Hepatocyte (in vitro differentiated cells): ENCODE results near the gene ABHD16B. TPM values are rescaled to one million over a fixed set of nuclear protein-coding genes. Genes with fewer than 3 reads are reported as not detected.

Experiments
- DNase-seq: peaks from one replicate; pipeline ENCODE4 v3.0.0-alpha.2; 2016; ENCODE audit warnings: low spot score
- H2AFZ ChIP-seq: fragments of 200-600 bp; sonication (generic); 2 replicates; pipeline ENCODE4 v1.6.0; 2016; ENCODE audit warnings: antibody characterized with exemption, mild to moderate bottlenecking
- H3K27ac ChIP-seq: fragments of 200-600 bp; sonication (generic); 2 replicates; pipeline ENCODE4 v1.5.1; 2016; ENCODE audit warnings: mild to moderate bottlenecking
- H3K27me3 ChIP-seq: fragments of 200-600 bp; sonication (generic); 2 replicates; pipeline ENCODE4 v1.6.1; 2016
- H3K36me3 ChIP-seq: fragments of 200-600 bp; sonication (generic); replicated peaks from 2 replicates; pipeline ENCODE4 v1.5.1; 2016; ENCODE audit warnings: low read depth; ENCODE audit not compliant: insufficient read depth
- H3K4me1 ChIP-seq: fragments of 200-600 bp; sonication (generic); 2 replicates; pipeline ENCODE4 v1.5.1; 2016; ENCODE audit warnings: mild to moderate bottlenecking, moderate library complexity; ENCODE audit not compliant: insufficient read depth
- H3K4me2 ChIP-seq: fragments of 200-600 bp; sonication (generic); 2 replicates; pipeline ENCODE4 v1.6.0; 2016
- H3K4me3 ChIP-seq: fragments of 200-600 bp; sonication (generic); 2 replicates; pipeline ENCODE4 v1.5.1; 2016; ENCODE audit warnings: mild to moderate bottlenecking
- H3K79me2 ChIP-seq: fragments of 200-600 bp; sonication (generic); 2 replicates; pipeline ENCODE4 v1.6.0; 2017; ENCODE audit warnings: mild to moderate bottlenecking
- H3K9me2 ChIP-seq: fragments of 200-600 bp; sonication (generic); replicated peaks from 2 replicates; pipeline ENCODE4 v1.6.0; 2017; ENCODE audit warnings: mild to moderate bottlenecking; ENCODE audit not compliant: insufficient read depth
- H3K9me3 ChIP-seq: fragments of 200-600 bp; sonication (generic); 2 replicates; pipeline ENCODE4 v1.5.1; 2016; ENCODE audit warnings: low read depth, mild to moderate bottlenecking
- H4K20me1 ChIP-seq: fragments of 200-600 bp; sonication (generic); 2 replicates; pipeline ENCODE4 v1.6.0; 2016; ENCODE audit warnings: mild to moderate bottlenecking; ENCODE audit not compliant: insufficient read depth, poor library complexity, severe bottlenecking
- EZH2 ChIP-seq: fragments of 200-600 bp; sonication (generic); IDR thresholded peaks from 2 replicates; pipeline ENCODE4 v1.6.1; 2016; ENCODE audit warnings: antibody characterized with exemption, mild to moderate bottlenecking, borderline replicate concordance
- EZH2phosphoT487 ChIP-seq: fragments of 200-600 bp; sonication (generic); IDR thresholded peaks from one replicate; pipeline ENCODE4 v1.6.1; 2018; ENCODE audit warnings: antibody characterized with exemption, mild to moderate bottlenecking, low read depth, moderate library complexity; ENCODE audit not compliant: unreplicated experiment, severe bottlenecking
- WGBS: methylation state at CpG from one replicate; pipeline ENCODE4 v1.1.6; 2016; ENCODE audit warnings: low lambda C conversion rate; ENCODE audit errors: missing lambda C conversion rate; 5-methylcytosine and 5-hydroxymethylcytosine counted together
- polyA plus RNA-seq: library from polyadenylated mRNA; unstranded; fragments of >200 nt; fragmentation: Nextera tagmentation; extraction: Ambion mirVana; gene quantifications from 2 replicates; pipeline ENCODE4 v1.2.1, GENCODE V29; 2016
- total RNA-seq: library from RNA; depleted of rRNA; stranded (reverse); fragments of >200 nt; gene quantifications from 2 replicates; pipeline ENCODE4 v1.2.3, GENCODE V29; 2014
- TF ChIP-seq, protein P1 (sequence below): fragments of 200-600 bp; sonication (generic); IDR thresholded peaks from 2 replicates; pipeline ENCODE4 v1.5.1; 2016; ENCODE audit warnings: antibody characterized with exemption, mild to moderate bottlenecking; ENCODE audit not compliant: poor library complexity

Gene ABHD16B
- total and polyA plus RNA-seq, 2 experiments from 2014 or later: 0.68 TPM; not detected in 1

DNA sequence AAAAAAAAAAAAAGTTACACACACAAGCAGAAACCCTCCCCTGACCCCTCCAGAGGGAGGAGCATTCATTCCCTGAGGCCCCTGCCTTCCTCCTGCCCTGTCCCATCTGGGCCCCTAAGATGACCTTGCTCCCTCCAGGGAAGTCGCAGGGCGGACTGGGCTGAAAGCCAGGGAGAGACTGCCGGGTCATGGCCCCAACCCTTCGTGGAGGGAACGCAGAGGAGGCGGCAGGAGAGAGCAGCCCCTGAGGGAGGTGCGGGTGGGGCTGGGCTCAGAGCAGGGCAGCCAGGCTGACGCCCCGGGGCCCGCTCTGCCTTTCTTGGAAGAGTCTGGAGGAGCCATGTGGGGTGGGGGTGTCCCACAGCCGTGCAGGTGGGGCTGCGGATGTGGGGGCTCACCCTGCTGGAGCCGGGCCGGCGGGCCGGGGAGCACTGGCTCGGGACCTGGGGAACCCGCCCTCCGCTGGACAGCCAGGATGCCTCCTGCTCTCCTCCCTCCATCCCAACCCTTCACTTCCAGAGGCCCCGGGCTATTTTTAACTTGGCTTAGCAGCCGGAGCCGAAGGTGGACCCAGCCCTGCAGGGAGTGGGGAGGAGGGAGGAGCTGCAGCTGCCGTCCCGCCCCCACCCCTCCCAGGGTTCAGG is 15.0 kb upstream of the ABHD16B start:
- Histone ChIP-seq H2AFZ (no peak overlapping the region), H3K9me3 (no peaks in the 10 kb centered on the region), H4K20me1 (no peaks in the 10 kb centered on the region), H3K27ac (peak overlapping the region; percentile 27), H3K4me3 (no peak overlapping the region), H3K9me2 (no peaks in the 10 kb centered on the region), H3K4me1 (peaks cover 19% of the 10 kb centered on the region), H3K27me3 (no peaks in the 10 kb centered on the region), H3K4me2 (peak overlapping the region; percentile 76), H3K79me2 (no peaks in the 10 kb centered on the region), H3K36me3 (no peaks in the 10 kb centered on the region)
- DNase-seq: peak; percentile 67
- TF ChIP-seq EZH2 (no peak), EZH2phosphoT487 (no peak)
- TF ChIP-seq, protein P1, sequence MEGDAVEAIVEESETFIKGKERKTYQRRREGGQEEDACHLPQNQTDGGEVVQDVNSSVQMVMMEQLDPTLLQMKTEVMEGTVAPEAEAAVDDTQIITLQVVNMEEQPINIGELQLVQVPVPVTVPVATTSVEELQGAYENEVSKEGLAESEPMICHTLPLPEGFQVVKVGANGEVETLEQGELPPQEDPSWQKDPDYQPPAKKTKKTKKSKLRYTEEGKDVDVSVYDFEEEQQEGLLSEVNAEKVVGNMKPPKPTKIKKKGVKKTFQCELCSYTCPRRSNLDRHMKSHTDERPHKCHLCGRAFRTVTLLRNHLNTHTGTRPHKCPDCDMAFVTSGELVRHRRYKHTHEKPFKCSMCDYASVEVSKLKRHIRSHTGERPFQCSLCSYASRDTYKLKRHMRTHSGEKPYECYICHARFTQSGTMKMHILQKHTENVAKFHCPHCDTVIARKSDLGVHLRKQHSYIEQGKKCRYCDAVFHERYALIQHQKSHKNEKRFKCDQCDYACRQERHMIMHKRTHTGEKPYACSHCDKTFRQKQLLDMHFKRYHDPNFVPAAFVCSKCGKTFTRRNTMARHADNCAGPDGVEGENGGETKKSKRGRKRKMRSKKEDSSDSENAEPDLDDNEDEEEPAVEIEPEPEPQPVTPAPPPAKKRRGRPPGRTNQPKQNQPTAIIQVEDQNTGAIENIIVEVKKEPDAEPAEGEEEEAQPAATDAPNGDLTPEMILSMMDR: no peak
- WGBS: 5% methylated on average over 21 of the region's 24 CpGs

GRCh38 chr20:63846888-63847236 is 14.4 kb upstream of the ABHD16B start:
- Histone ChIP-seq H3K4me1 (peaks cover 19% of the 10 kb centered on the region), H4K20me1 (no peaks in the 10 kb centered on the region), H3K9me2 (no peaks in the 10 kb centered on the region), H3K79me2 (no peaks in the 10 kb centered on the region), H3K27ac (peak overlapping the region; percentile 34), H3K9me3 (no peaks in the 10 kb centered on the region), H3K4me2 (peak overlapping the region; percentile 76), H2AFZ (no peak overlapping the region), H3K36me3 (no peaks in the 10 kb centered on the region), H3K4me3 (no peak overlapping the region), H3K27me3 (no peaks in the 10 kb centered on the region)
- DNase-seq: no peak
- 48% methylated on average over 3 of the region's 3 CpGs for WGBS
- TF ChIP-seq EZH2 (no peak), EZH2phosphoT487 (no peak)
- TF ChIP-seq, protein P1: no peak

GRCh38 chr20:63847237-63848002 is 13.9 kb upstream of the ABHD16B start:
- Histone ChIP-seq H4K20me1 (no peaks in the 10 kb centered on the region), H3K27ac (peak overlapping the region; percentile 34), H3K9me2 (no peaks in the 10 kb centered on the region), H3K79me2 (no peaks in the 10 kb centered on the region), H3K4me2 (no peak overlapping the region), H2AFZ (no peak overlapping the region), H3K27me3 (no peaks in the 10 kb centered on the region), H3K4me3 (no peak overlapping the region), H3K9me3 (no peaks in the 10 kb centered on the region), H3K36me3 (no peaks in the 10 kb centered on the region), H3K4me1 (peaks cover 19% of the 10 kb centered on the region)
- TF ChIP-seq EZH2phosphoT487 (no peak), EZH2 (no peak)
- TF ChIP-seq, protein P1: no peak
- no peak for DNase-seq
- 41% methylated on average over 9 of the region's 16 CpGs for WGBS
